Astrocyte (in vitro differentiated cells and primary cell): ENCODE measurements around the gene CTXN2.

ENCODE experiments used
- EZH2 ChIP-seq: IDR thresholded peaks from 2 replicates; pipeline ENCODE4 v1.6.1; 2012; ENCODE audit warnings: mild to moderate bottlenecking, low read length, inconsistent platforms; ENCODE audit not compliant: insufficient read depth
- TF ChIP-seq, protein P1 (sequence below): IDR thresholded peaks from 2 replicates; pipeline ENCODE4 v1.5.1; 2011; ENCODE audit warnings: low read depth, mild to moderate bottlenecking, inconsistent platforms, low read length, moderate library complexity; ENCODE audit not compliant: insufficient read depth

DNA sequence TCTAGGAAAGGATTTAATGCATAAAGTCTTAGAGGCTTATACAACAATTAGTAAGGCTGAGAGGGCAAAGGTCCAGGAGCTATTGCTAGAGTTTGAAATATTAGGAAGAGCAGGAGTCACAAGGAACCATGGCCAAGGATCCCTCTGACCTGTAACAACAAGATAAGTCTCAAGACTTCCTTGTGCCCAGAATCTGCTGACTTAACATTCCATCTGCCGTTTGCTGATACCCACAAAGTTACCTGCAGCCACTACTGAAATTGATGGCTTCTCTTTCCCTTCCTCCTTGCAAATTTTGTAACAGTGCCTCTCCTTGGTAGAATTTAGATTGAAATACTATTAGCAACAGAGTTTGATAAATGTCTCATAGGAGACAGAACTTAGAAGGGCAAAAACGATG, 8.7 kb upstream of the CTXN2 start:
- no peak for TF ChIP-seq EZH2
- TF ChIP-seq, protein P1, sequence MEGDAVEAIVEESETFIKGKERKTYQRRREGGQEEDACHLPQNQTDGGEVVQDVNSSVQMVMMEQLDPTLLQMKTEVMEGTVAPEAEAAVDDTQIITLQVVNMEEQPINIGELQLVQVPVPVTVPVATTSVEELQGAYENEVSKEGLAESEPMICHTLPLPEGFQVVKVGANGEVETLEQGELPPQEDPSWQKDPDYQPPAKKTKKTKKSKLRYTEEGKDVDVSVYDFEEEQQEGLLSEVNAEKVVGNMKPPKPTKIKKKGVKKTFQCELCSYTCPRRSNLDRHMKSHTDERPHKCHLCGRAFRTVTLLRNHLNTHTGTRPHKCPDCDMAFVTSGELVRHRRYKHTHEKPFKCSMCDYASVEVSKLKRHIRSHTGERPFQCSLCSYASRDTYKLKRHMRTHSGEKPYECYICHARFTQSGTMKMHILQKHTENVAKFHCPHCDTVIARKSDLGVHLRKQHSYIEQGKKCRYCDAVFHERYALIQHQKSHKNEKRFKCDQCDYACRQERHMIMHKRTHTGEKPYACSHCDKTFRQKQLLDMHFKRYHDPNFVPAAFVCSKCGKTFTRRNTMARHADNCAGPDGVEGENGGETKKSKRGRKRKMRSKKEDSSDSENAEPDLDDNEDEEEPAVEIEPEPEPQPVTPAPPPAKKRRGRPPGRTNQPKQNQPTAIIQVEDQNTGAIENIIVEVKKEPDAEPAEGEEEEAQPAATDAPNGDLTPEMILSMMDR: no peak
